ENCODE data around the gene RAB11FIP4. TPM values are rescaled to one million over a fixed set of nuclear protein-coding genes. Genes with fewer than 3 reads are reported as not detected.

Gene RAB11FIP4
- total and polyA plus RNA-seq, 2 donors (not counting 3 experiments of a cell fraction or from before 2014, with no cell fraction given) = 0.08 to 0.38 TPM

GRCh38 chr17:31512104-31512740, 120.7 kb downstream of the RAB11FIP4 start:
- no peak for FAIRE-seq
- dilution Hi-C loops (cut with MboI; ENCODE audit: extremely low pct_ligation_motif_present, low sequenced_read_pairs) = no loop called here
- no TSS peak for BruUV-seq (replicated peaks)

More at GRCh38 chr17:31512104-31512740, 120.7 kb downstream of the RAB11FIP4 start:
- Histone ChIP-seq H3K4me2 (ENCODE audit: insufficient read depth, low read length) (no peak overlapping the region), H3K9me1 (replicated peaks; ENCODE audit: control insufficient read depth, extremely low read depth, insufficient read depth, low read length) (no peaks in the 10 kb centered on the region), H4K20me1 (replicated peaks; ENCODE audit: control insufficient read depth, extremely low read depth, insufficient read depth, low read length) (no peaks in the 10 kb centered on the region), H3K4me1 (ENCODE audit: control insufficient read depth, extremely low read depth, insufficient read depth, low read length) (no peaks in the 10 kb centered on the region), H3K27ac (ENCODE audit: insufficient read depth, low read depth, low read length) (no peak overlapping the region), H3K27me3 (ENCODE audit: control insufficient read depth in 2 of 2, insufficient read depth in 2 of 2, low read length in 2 of 2) (peaks cover 0 to 2% of the 10 kb centered on the region in 2 experiments), H2AFZ (ENCODE audit: low read depth, low read length) (no peak overlapping the region), H3K4me3 (replicated peaks in 1 of 3; ENCODE audit: insufficient read depth in 1 of 3, low read depth in 1 of 3, low read length in 3 of 3) (no peak overlapping the region), H3K9me3 (replicated peaks; ENCODE audit: control insufficient read depth, insufficient read depth, low read length) (no peaks in the 10 kb centered on the region), H3K79me2 (ENCODE audit: control insufficient read depth, insufficient read depth, low read length) (no peaks in the 10 kb centered on the region), H3K9ac (replicated peaks; ENCODE audit: extremely low read depth, insufficient read depth, low read length) (no peak overlapping the region), H3K36me3 (ENCODE audit: control insufficient read depth in 2 of 2, extremely low read depth in 1 of 2, insufficient read depth in 2 of 2, low read length in 2 of 2) (no peaks in the 10 kb centered on the region)
- no peak for TF ChIP-seq GATA2 (IDR thresholded peaks at IDR 0.05; ENCODE audit: insufficient read depth, insufficient read length, low read depth, low read length)
- TF ChIP-seq FOS (IDR thresholded peaks at IDR 0.05; ENCODE audit: borderline replicate concordance, insufficient read depth, low read length) = no peak
- no peak for TF ChIP-seq POLR2AphosphoS5 (IDR thresholded peaks at IDR 0.05; ENCODE audit: insufficient read depth, low read depth, low read length)
- TF ChIP-seq MYC (IDR thresholded peaks at IDR 0.05; ENCODE audit: low read depth, low read length) = no peak
- no peak for TF ChIP-seq CTCF (IDR thresholded peaks at IDR 0.05; ENCODE audit: extremely low read depth in 1 of 2, insufficient read depth in 1 of 2, low read depth in 1 of 2, low read length in 2 of 2)
- TF ChIP-seq JUN (IDR thresholded peaks at IDR 0.05; ENCODE audit: borderline replicate concordance, insufficient read depth, insufficient read length, low read depth) = no peak
- TF ChIP-seq, protein P1, sequence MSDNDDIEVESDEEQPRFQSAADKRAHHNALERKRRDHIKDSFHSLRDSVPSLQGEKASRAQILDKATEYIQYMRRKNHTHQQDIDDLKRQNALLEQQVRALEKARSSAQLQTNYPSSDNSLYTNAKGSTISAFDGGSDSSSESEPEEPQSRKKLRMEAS (IDR thresholded peaks at IDR 0.05; ENCODE audit: insufficient read depth, insufficient read length) = no peak
- no peak for TF ChIP-seq POLR2A (IDR thresholded peaks at IDR 0.05; ENCODE audit: low read depth, low read length)
- no peak for TF ChIP-seq EZH2 (IDR thresholded peaks at IDR 0.05; ENCODE audit: borderline replicate concordance, low read depth, low read length, severe bottlenecking)
- no peak for DNase-seq (ENCODE audit: low read depth, low spot score)
- intact Hi-C loops (cut with micrococcal nuclease) = no loop called here
- ChIA-PET CTCF (interaction anchor here (1.5 to 2.5 kb wide), 4 partner anchors 11 to 75 kb away, joined by 4 to 6 read pairs (median 4); no protein-coding TSS in a partner anchor), POLR2A (no interaction called here)
